ENCODE data around the gene FAM20A.

GRCh38 chr17:68526548-68526947, 74.6 kb downstream of the FAM20A start:
- TF ChIP-seq CTCF (IDR thresholded peaks at IDR 0.05; ENCODE audit: low read depth, low read length, missing input control) = no peak
- no peak for TF ChIP-seq RAD21 (IDR thresholded peaks at IDR 0.05)
- TF ChIP-seq JUND (IDR thresholded peaks at IDR 0.05) = no peak
- no peak for TF ChIP-seq REST (IDR thresholded peaks at IDR 0.05)
